ENCODE data around the gene MPP1.

GRCh38 chrX:154829134-154829533 lies 23.8 kb upstream of the MPP1 start:
- TF ChIP-seq CTCF (IDR thresholded peaks at IDR 0.05; ENCODE audit: low read depth, low read length) = no peak
- no peak for TF ChIP-seq EZH2phosphoT487 (IDR thresholded peaks at IDR 0.05; ENCODE audit: low read depth)
